Activated CD4-positive, CD25-positive, alpha-beta regulatory T cell treated with anti-CD3 and anti-CD28 coated beads, Interleukin-2, amount 50 U/mL, for 72 hours (primary cell): ENCODE measurements around the gene SFSWAP.
A peak's percentile ranks its signal among the peaks of the same experiment; 100 is the strongest.
"Not testable (repeated sequence)": the region's sequence is repeated elsewhere in the genome, so short reads cannot be mapped to it uniquely, and the experiment has no call there.

ENCODE experiments used
- DNase-seq: peaks from one replicate; pipeline ENCODE4 v3.0.0; 2021

The SFSWAP gene

DNA sequence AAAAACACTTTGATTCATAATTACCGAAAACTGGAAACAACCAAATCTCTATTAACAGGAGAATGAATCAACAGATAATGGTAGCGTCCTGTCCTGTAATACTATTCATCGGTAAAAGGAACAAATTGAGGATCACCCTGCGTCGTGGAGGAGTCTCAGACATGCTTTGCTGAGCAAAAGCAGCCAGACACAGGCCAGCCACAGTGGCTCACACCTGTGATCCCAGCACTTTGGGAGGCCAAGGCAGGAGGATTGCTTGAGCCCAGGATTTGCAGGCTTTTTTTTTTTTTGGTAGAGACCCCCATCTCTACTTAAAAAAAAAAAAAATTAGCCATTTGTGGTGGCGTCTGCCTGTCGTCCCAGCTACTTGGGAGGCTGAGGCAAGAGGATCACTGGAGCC, 83.2 kb downstream of the SFSWAP start:
- DNase-seq: no peak

DNA sequence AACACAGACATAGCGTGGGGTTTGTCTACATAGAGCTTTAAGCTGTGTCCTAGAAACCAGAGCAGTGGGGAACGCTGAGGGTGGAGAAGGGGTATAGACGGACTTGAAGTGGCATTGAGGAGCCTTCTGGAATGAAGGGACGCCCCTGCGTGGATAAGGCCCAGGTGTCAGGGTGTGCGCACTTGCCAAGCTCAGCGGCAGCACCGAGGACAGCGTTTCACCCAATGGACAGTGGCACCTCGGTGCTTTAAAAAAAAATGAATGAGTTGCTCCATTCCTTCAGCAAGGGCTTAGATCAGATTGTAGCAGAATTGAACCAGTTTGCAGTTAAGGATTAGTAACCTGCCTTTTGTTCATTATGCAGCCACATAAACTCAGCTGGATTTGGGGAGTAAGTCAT, 83.7 kb downstream of the SFSWAP start:
- DNase-seq: no peak

DNA sequence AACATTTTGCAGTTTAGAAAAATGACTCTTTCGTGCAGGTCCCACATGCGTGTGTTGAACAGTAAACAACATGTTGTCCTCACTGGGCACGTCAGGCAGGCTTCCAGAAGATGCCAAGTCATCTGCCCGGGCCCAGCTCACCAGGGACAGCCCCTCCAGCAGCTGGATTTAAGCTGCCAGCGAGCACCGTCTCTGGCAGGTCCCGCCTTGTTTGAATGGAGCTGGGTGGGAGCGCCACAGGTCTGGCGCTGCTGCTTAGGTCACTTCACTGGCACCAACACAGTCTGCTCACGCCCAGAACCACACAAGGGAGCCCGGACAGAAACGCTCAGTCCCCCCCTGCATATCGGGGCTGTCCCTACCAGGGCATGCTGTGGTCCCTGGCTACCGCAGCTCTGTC, 84.2 kb downstream of the SFSWAP start:
- DNase-seq: no peak

- DNase-seq: no peak
Observed at GRCh38 chr12:131795690-131796410, 85.0 kb downstream of the SFSWAP start.

- no peak for DNase-seq
Observed at GRCh38 chr12:131796411-131796736, 85.5 kb downstream of the SFSWAP start.

DNA sequence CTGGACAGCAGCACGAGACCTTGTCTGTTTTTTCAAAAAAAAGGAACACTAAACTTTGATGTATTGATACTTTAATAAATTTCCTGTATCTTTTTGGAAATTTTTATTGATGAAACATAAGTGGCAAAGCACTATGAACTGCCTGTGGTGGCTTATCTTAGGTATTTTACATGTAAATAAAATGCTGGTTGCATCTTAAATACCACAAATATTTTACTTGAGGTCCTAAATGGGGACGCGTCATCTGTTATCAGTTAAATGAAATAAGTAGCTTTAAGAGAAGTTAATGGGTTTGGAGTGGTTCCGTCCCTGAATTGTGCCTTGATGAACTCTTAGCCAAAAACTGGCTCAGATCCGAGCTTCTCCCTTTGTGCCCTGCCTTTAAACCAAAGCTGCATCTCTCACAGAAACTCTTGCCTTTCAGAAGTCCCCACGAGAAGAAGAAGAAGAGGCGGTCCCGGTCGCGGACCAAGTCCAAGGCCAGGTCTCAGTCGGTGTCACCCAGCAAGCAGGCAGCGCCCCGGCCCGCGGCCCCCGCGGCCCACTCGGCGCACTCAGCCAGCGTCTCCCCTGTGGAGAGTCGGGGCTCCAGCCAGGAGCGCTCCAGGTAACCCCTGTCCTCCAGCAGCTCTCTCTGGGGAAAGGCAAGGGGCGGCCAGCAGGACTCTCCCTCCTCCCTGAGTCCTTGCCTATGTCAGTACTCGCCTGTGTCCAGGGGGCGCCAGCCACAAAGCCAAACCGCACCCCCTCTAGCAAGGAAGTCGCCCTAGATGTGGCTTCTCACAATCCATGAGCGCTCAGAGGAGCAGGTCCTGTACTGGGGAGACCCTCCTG, 86.1 kb downstream of the SFSWAP start:
- DNase-seq: no peak

GRCh38 chr12:131797588-131797934, 86.7 kb downstream of the SFSWAP start:
- DNase-seq: no peak

DNA sequence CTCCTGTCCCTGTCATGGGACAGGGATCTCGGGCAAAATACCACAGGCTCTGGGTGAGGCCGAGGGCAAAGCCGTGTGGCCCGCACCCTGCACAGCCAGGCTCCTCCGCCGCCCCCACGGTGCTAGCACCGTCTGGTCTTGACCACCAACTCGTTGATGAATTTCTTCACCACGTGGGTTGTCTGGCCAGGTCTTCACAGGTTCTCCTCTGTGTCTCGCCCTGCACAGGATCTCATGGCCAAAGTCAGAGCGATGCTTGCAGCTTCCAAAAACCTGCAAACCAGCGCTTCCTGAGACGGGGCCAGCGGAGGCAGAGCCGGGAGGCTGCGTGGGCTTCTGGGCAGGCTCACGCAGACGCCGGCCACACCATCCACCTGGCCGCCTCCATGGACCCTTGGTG, 88.3 kb downstream of the SFSWAP start:
- DNase-seq: no peak

- DNase-seq: no peak
Observed at GRCh38 chr12:131799828-131800593, 89.1 kb downstream of the SFSWAP start.

DNA sequence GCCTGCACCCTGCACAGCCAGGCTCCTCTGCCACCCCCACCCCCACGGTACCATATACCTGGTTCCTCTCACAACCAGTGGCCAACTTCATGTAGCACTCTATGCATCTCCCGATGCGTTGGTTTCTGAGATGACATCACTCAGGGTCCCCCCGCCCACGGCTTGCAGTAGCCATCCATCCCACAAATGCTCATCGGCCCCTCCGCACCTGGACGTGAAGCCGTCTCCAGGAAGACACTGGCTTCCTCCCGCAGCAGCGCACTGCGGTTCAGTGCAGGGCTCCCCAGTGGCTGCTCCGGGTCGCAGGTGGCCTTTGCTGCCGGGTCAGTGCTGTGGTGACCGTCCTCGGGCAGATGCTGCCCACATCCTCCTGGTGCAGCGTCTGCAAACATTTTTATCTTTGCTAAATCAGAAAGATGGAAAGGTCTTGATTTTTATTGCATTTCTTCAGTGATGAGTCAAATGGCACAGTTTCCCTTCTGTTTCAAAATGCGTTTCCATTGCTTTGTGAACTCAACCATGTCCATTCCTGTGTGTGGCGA, 89.8 kb downstream of the SFSWAP start:
- DNase-seq: no peak

DNA sequence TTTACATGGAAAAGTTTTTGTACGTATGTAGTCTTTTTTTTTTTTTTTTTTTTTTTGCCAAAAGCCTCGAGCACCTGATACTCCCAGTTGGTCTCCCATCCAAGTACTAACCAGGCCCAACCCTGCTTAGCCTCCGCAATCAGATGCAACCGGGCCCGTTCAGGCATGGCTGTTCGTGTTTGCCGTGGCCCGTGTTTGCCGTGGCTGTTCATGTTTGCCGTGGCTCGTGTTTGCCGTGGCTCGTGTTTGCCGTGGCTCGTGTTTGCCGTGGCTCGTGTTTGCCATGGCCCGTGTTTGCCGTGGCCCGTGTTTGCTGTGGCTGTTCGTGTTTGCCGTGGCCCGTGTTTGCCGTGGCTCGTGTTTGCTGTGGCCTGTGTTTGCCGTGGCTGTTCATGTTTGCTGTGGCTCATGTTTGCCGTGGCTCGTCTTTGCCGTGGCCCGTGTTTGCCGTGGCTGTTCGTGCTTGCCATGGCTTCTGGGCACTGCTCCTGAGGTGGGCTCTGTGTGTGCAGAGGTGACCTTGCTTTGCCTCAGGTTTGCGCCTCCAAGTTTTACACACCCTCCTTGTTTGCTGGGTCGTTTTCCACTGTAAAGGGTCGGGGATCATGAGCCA, 90.5 kb downstream of the SFSWAP start:
- DNase-seq: no peak

DNA sequence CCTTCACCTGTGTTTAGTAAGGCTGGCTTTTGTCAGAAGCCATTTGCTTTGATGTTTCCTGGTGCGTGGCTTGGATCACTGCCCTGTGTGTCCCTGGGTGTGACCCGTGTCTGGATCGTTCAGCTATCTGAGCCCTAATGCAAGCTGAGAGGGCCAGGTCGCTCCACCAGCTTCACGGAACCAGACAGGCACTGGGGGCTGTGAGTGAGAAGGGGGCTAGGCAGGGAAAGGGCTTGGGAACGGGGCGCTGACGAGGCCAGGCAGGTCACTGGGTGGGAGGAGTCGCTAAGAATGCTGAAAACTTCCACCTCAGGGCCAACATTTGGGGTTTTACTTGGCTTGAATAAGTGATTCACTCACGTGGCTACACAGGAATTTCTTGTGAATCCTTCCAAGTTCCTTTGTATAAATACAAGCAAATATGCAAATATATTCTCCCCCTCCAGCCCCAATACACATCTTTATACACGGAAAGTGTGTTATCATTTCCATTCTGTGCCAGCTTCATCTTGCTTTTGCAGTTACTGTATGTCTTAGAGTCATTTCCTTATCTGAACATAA, 93.2 kb downstream of the SFSWAP start:
- DNase-seq: no peak

DNA sequence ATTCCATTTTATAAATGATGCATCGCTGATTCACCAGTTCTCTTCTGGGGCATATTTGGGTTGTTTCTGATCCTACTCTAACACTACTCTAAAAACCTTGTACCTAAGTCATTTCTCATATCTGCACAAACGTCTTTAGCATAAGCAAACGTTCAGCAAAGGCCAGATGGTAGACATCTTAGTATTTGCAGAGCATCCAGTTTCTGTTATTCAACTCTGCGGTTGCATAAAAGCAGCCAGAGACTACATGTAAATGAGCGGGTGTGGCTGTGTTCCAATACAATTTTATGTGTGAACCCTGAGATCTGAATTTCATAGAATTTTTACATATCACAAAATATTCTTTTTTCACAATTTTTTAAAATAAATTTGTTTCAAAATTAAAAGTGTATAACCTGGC, 94.5 kb downstream of the SFSWAP start:
- no peak for DNase-seq

GRCh38 chr12:131806674-131807073, 95.8 kb downstream of the SFSWAP start:
- DNase-seq: no peak

DNA sequence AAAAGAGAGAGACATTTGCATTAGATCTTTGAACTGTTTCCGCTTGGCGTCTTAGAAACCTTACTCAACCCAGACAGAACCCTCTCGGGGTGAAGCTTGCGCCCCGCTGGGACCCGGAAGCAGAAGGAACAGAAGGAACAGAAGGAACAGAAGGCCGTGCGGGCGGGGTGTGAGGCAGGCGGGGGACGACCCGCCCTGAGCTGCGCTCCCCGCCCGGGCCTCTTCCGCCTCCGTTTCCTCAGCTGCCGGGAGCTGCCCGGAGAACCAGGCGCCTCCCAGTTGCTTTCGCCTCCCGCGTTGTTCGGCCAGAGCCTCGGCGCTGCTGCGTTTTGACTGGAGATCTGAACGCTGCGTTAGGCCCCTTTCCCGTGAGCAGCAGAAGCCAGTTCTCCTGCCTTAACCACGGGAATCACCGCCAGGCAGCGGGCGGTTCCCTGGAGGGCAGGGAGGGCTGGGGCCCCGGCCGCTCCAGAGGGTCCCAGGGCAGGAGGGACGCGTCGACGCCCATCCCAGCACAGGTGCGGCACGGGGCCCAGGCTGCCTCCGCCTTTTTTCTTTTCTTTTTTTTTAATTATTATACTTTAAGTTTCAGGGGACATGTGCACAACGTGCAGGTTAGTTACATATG, 98.0 kb downstream of the SFSWAP start:
- DNase-seq: peak; percentile 55

- DNase-seq: not testable (repeated sequence)
Observed at GRCh38 chr12:131809476-131810254, 98.8 kb downstream of the SFSWAP start.

- no peak for DNase-seq
Observed at GRCh38 chr12:131810726-131811125, 99.8 kb downstream of the SFSWAP start.

DNA sequence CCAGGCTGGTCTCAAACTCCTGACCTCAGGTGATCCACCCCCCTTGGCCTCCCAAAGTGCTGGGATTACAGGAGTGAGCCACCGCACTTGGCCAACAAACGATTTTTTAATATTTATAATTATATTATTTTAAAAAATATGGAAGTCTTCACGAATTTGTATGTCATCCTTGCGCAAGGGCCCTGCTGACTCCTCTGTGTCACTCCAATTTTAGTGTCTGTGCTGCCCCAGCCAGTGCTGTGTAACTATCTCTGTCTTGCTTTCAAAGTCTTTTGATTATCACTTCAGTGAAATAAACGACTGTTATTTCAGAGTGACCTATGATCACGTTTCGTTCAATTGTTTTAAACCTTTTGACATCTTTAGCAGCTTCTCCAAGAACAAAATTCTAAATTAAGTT, 104.2 kb downstream of the SFSWAP start:
- DNase-seq: no peak

- no peak for DNase-seq
Observed at GRCh38 chr12:131816495-131816894, 105.6 kb downstream of the SFSWAP start.

- DNase-seq: no peak
Observed at GRCh38 chr12:131817241-131817640, 106.4 kb downstream of the SFSWAP start.

DNA sequence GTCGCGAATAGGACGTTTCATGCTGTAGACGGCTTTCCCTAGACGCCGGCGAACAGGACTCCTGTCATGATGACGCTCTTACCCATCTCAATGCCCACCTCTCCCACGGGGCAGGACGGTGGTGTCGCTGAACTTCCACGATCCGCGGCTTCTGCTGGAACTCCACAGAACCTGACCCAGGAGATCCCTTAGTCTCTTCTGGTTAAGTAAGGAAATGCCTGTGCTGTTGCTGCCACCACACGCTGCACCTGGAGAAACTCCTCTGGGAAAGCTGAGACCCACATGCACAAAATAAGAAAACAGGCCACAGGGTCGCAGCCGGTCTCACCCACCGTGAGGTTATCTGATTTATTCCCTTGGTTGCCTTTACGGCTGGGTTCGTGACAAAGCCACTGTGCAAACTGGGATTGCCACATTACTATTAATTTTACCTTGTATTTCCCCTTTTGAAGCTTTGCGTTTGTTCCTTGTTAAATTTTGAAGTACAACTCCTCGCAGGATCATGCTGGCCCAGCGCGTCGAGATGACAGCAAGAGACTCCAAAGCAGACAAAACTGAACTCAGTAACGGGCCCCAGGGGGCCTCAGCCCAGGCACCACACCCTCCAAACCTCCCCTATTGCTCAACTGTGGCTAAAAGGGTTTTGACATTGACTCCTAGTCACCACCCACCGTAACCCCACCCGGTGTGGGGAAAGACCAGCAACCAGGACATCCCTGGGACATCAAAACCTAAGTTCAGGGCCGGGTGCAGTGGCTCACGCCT, 108.1 kb downstream of the SFSWAP start:
- DNase-seq: no peak
